Sigmoid colon (tissue), 7 donors: ENCODE data around the gene STK33. TPM values are rescaled to one million over a fixed set of nuclear protein-coding genes. Genes with fewer than 3 reads are reported as not detected.

Experiments
- DNase-seq: peaks from one replicate; pipeline ENCODE4 v3.0.0-alpha.2; 2019
- H3K27ac ChIP-seq, 4 donors: fragments of 200-600 bp; sonication (generic); one replicate each; pipeline ENCODE4 v1.5.1; 2016 to 2019; ENCODE audit warnings: mild to moderate bottlenecking in 1 of 4
- H3K27me3 ChIP-seq, 3 donors: fragments of 200-600 bp; sonication (generic); one replicate each; pipeline ENCODE4 v1.5.1; 2019; ENCODE audit warnings: mild to moderate bottlenecking in 1 of 3
- H3K36me3 ChIP-seq, 4 donors: fragments of 200-600 bp; sonication (generic); one replicate each; pipeline ENCODE4 v1.5.1; 2016 to 2019
- H3K4me1 ChIP-seq, 4 donors: fragments of 200-600 bp; sonication (generic); one replicate each; pipeline ENCODE4 v1.5.1; 2017 to 2019
- H3K4me3 ChIP-seq, 4 donors: fragments of 200-600 bp; sonication (generic); one replicate each; pipeline ENCODE4 v1.5.1; 2017 to 2019; ENCODE audit warnings: mild to moderate bottlenecking in 2 of 4, moderate library complexity in 1 of 4
- H3K9me3 ChIP-seq, 4 donors: fragments of 200-600 bp in 3 of 4; sonication (generic) in 3 of 4; one replicate each; pipeline versions ENCODE4 v1.5.1 to v1.6.1; 2013 to 2019
- EP300 ChIP-seq, 4 donors: sonication (generic); formaldehyde crosslinking; IDR thresholded peaks; one replicate each; pipeline ENCODE4 v1.6.1; 2017; ENCODE audit warnings: antibody characterized with exemption in 4 of 4
- POLR2A ChIP-seq, 2 donors: fragments of 450-650 bp; IDR thresholded peaks; one replicate each; pipeline ENCODE4 v1.6.1; 2016; ENCODE audit warnings: antibody characterized with exemption in 2 of 2, mild to moderate bottlenecking in 2 of 2, moderate library complexity in 2 of 2
- POLR2AphosphoS5 ChIP-seq, 4 donors: sonication (generic); formaldehyde crosslinking; IDR thresholded peaks; one replicate each; pipeline ENCODE4 v1.6.1; 2017; ENCODE audit warnings: antibody characterized with exemption in 4 of 4
- WGBS, 2 donors: extraction: QIAGEN DNeasy Blood & Tissue Kit; methylation state at CpG; one replicate each; pipeline ENCODE4 v1.1.7; 2013; 5-methylcytosine and 5-hydroxymethylcytosine counted together
- intact Hi-C: fragments of 100-400 bp; cut with DNase I; formaldehyde crosslinking; loops from one replicate; pipeline ENCODE4 v1.15.1; 2023
- polyA plus RNA-seq, 3 donors: library from polyadenylated mRNA; stranded (reverse); fragments of 200-250 nt; gene quantifications; one replicate each; pipeline ENCODE4 v1.2.3, GENCODE V29; 2013
- total RNA-seq, 4 donors: library from RNA; depleted of rRNA; stranded (reverse); fragments of >200 nt; gene quantifications; one replicate each; pipeline ENCODE4 v1.1.0, GENCODE V29; 2016
- TF ChIP-seq, protein P1 (sequence below), 4 experiments: fragments of 450-650 bp in 3 of 4; fragments of 200-600 bp in 1 of 4; IDR thresholded peaks; one replicate each; pipeline ENCODE4 v1.5.1; 2016 to 2019; ENCODE audit warnings: antibody characterized with exemption in 4 of 4, mild to moderate bottlenecking in 3 of 4, moderate library complexity in 2 of 4
- donor health status: healthy with polysubstance abuse.
- donor health status: Bipolar disorder and iron deficiency.
- donor health status: healthy.

STK33 gene
- total and polyA plus RNA-seq, 7 donors: 2.0 to 23.8 (median 20.6) TPM; not detected in 2

DNA sequence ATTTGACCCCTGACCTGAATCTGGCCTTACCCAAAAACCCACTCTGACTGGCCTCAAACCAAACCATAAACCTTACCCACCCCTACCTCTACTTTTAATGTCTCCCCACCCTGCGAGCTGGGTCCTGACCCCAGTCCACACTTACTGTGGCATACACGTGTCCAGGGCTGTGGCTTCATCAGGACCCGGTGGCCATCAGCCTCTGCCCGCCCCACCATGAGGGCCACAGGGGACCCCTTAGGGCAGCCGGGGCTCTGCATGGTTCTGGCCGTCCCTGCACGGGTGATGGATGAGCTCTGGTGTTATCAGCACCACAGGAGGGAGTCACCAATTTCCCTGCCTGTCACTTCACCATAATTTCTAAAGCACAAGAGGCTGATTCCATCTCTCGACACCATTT lies 242.8 kb downstream of the STK33 start:
- 85 to 92% methylated on average over 8 of the region's 8 CpGs for WGBS, 2 donors
- H3K4me1 ChIP-seq: peaks cover 0 to 10% (median 8%) of the 10 kb centered on the region in 4 donors
- H3K4me3 ChIP-seq: no peak overlapping the region
- no peaks in the 10 kb centered on the region for H3K27me3 ChIP-seq
- H3K36me3 ChIP-seq: no peaks in the 10 kb centered on the region
- no peak for DNase-seq
- intact Hi-C loops: no loop called here
- H3K27ac ChIP-seq: no peak overlapping the region
- no peaks in the 10 kb centered on the region for H3K9me3 ChIP-seq
- TF ChIP-seq POLR2A (IDR thresholded peaks at IDR 0.05) (no peak), EP300 (IDR thresholded peaks at IDR 0.05) (no peak), POLR2AphosphoS5 (IDR thresholded peaks at IDR 0.05) (no peak)
- TF ChIP-seq, protein P1, sequence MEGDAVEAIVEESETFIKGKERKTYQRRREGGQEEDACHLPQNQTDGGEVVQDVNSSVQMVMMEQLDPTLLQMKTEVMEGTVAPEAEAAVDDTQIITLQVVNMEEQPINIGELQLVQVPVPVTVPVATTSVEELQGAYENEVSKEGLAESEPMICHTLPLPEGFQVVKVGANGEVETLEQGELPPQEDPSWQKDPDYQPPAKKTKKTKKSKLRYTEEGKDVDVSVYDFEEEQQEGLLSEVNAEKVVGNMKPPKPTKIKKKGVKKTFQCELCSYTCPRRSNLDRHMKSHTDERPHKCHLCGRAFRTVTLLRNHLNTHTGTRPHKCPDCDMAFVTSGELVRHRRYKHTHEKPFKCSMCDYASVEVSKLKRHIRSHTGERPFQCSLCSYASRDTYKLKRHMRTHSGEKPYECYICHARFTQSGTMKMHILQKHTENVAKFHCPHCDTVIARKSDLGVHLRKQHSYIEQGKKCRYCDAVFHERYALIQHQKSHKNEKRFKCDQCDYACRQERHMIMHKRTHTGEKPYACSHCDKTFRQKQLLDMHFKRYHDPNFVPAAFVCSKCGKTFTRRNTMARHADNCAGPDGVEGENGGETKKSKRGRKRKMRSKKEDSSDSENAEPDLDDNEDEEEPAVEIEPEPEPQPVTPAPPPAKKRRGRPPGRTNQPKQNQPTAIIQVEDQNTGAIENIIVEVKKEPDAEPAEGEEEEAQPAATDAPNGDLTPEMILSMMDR (IDR thresholded peaks at IDR 0.05): no peak

DNA sequence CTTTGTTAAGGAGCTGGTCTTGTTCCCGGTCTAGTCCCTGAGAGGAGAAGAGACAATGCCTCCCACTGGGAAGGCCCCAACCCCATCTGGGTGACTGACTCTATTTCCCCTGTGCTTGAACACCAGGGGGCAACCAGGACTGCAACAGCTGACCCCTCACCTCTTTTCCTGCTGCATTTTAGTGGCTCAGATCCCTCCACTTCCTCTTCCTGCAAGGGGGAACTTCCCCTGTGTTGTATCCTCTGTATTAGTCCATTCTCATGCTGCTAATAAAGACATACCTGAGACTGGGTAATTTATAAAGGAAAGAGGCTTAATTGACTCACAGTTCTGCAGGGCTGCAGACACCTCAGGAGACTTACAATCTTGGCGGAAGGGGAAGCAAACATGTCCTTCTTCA lies 246.1 kb downstream of the STK33 start:
- WGBS, 2 donors: 93 to 94% methylated on average over 2 of the region's 2 CpGs
- H3K4me3 ChIP-seq: no peak overlapping the region
- no peaks in the 10 kb centered on the region for H3K36me3 ChIP-seq
- H3K27ac ChIP-seq: no peak overlapping the region
- H3K4me1 ChIP-seq: no peaks in the 10 kb centered on the region
- DNase-seq: no peak
- intact Hi-C loops: no loop called here
- TF ChIP-seq EP300 (IDR thresholded peaks at IDR 0.05): no peak
- no peak for TF ChIP-seq POLR2A (IDR thresholded peaks at IDR 0.05)
- TF ChIP-seq, protein P1 (IDR thresholded peaks at IDR 0.05): no peak
- H3K9me3 ChIP-seq: no peaks in the 10 kb centered on the region
- H3K27me3 ChIP-seq: no peaks in the 10 kb centered on the region

DNA sequence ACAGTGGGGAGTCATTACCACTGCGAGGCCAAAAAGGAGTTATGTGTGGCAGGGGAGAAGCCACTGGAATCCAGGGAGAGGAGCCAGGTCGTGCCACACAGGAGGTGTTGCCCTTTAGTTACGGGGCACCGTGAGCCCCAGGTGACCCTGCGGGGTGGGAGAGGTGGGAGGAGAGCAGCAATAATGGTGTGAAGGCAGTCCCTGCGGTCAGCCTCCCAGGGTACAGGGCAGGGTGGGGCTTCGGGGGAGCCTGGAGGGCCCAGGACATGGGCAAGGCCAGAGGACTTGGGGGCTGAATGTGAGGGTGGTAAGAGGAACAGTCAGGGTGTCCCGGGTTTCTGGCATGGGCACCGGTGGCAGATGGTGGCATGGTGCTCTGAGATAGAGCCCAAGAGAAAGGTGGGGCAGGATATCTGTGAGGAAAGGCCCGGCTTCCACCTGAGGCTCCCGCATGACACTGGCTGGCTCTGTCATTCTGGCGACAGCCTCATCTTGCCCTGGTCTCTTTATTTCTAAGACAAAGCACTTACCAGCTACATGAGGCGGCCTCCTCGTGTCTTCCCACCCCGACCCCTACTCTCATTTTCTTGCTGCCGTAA lies 247.8 kb downstream of the STK33 start:
- WGBS, 2 donors: 91 to 92% methylated on average over 16 of the region's 16 CpGs
- no peak for DNase-seq
- TF ChIP-seq POLR2AphosphoS5 (IDR thresholded peaks at IDR 0.05): no peak
- no peak for TF ChIP-seq EP300 (IDR thresholded peaks at IDR 0.05)
- TF ChIP-seq, protein P1 (IDR thresholded peaks at IDR 0.05): no peak
- no peak for TF ChIP-seq POLR2A (IDR thresholded peaks at IDR 0.05)
- H3K9me3 ChIP-seq: no peaks in the 10 kb centered on the region
- no peak overlapping the region for H3K4me3 ChIP-seq
- no peak overlapping the region for H3K27ac ChIP-seq
- no peaks in the 10 kb centered on the region for H3K36me3 ChIP-seq
- no peaks in the 10 kb centered on the region for H3K27me3 ChIP-seq
- intact Hi-C loops: no loop called here
- H3K4me1 ChIP-seq: no peaks in the 10 kb centered on the region

- intact Hi-C loops: no loop called here
- H3K36me3 ChIP-seq: no peaks in the 10 kb centered on the region
- TF ChIP-seq, protein P1 (IDR thresholded peaks at IDR 0.05): no peak
- TF ChIP-seq EP300 (IDR thresholded peaks at IDR 0.05): no peak
- no peak for TF ChIP-seq POLR2AphosphoS5 (IDR thresholded peaks at IDR 0.05)
- TF ChIP-seq POLR2A (IDR thresholded peaks at IDR 0.05): no peak
- H3K27me3 ChIP-seq: no peaks in the 10 kb centered on the region
- no peaks in the 10 kb centered on the region for H3K4me1 ChIP-seq
- no peak for DNase-seq
- H3K9me3 ChIP-seq: no peaks in the 10 kb centered on the region
- H3K27ac ChIP-seq: no peak overlapping the region
- no peak overlapping the region for H3K4me3 ChIP-seq
- 83 to 85% methylated on average over 11 of the region's 11 CpGs for WGBS, 2 donors
These were observed 248.8 kb downstream of the STK33 start for GRCh38 chr11:8345179-8345578.

GRCh38 chr11:8344346-8344745 lies 249.7 kb downstream of the STK33 start:
- TF ChIP-seq POLR2A (IDR thresholded peaks at IDR 0.05) (no peak), POLR2AphosphoS5 (IDR thresholded peaks at IDR 0.05) (no peak), EP300 (IDR thresholded peaks at IDR 0.05) (no peak)
- TF ChIP-seq, protein P1 (IDR thresholded peaks at IDR 0.05): no peak

More at GRCh38 chr11:8344346-8344745, 249.7 kb downstream of the STK33 start:
- Histone ChIP-seq H3K9me3 (no peaks in the 10 kb centered on the region), H3K4me1 (no peaks in the 10 kb centered on the region), H3K36me3 (no peaks in the 10 kb centered on the region), H3K4me3 (no peak overlapping the region), H3K27me3 (no peaks in the 10 kb centered on the region), H3K27ac (no peak overlapping the region)
- 75 to 80% methylated on average over 3 of the region's 3 CpGs for WGBS, 2 donors
- intact Hi-C loops: no loop called here
- DNase-seq: no peak
